GM21737 (cell line): ENCODE data around the gene SLC29A1.

Experiments
- ATAC-seq: cut with Tn5 transposase; IDR thresholded peaks from one replicate; pipeline ENCODE4 v1.9.1; 2021; ENCODE audit warnings: mild to moderate bottlenecking, moderate library complexity; ENCODE audit not compliant: unreplicated experiment

The SLC29A1 gene

GRCh38 chr6:44277763-44278162, 54.4 kb downstream of the SLC29A1 start:
- ATAC-seq = no peak

GRCh38 chr6:44278315-44278714, 54.9 kb downstream of the SLC29A1 start:
- no peak for ATAC-seq

GRCh38 chr6:44278774-44279697, 55.6 kb downstream of the SLC29A1 start:
- no peak for ATAC-seq
